IPS DF 4.7 (cell line): ENCODE results near the gene DNAAF5.
"Not testable (repeated sequence)": the region's sequence is repeated elsewhere in the genome, so short reads cannot be mapped to it uniquely, and the experiment has no call there.

Source experiments
- DNase-seq: peaks from one replicate; pipeline ENCODE4 v3.0.0-alpha.2; 2013; ENCODE audit warnings: low spot score; ENCODE audit errors: extremely low read depth

Gene DNAAF5

DNA sequence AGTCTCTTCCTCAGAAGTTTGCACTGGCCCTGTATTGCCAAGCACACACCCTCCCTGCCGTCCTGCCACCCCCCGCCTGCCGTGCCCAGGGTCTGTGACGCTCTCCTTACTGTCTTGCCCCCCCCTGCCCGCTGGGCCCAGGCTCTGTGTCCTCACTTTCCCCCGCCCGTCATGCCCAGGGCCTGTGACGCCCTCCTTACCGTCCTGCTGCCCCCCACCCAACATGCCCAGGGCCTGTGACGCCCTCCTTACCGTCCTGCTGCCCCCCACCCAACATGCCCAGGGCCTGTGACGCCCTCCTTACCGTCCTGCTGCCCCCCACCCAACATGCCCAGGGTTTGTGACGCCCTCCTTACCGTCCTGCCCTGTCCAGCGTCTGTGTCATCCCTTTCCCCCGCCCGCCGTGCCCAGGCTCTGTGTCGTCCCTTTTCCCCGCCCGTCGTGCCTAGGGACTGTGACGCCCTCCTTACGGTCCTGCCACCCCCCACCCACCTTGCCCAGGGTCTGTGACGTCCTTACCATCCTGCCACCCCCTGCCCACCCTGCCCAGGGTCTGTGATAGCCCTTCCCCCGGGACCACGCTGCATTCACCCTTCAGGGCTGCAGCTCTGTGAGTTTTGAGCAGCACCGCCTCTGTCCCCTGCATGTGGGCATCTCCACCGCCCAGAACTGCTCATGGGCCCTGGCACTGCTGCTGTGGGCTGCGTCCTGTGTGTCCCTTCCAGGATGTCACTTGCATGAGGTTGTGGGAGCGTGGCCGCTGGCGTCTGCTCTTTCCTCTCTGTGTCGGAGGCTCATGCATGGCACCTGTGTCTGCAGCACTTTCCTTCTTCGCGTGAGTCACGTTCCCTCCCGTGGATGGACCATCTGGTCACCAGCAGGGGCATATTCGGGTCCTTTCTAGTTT lies 19.9 kb downstream of the DNAAF5 start:
- no peak for DNase-seq

DNA sequence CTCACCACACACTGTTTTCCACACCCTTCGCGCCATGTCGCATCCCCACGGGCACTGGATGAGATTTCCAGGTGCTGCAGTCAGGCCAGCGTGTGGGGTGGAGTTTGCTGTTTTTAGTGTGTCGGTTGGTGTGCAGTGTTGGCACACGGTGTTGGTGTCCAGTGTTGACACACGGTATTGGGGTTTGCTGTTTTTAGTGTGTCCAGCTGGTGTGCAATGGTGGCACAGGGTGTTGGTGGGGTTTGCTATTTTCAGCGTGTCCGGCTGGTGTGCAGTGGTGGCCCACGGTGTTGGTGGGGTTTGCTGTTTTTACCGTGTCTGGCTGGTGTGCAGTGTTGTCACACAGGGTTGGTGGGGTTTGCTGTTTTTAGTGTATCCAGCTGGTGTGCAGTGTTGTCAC lies 20.7 kb downstream of the DNAAF5 start:
- DNase-seq, result no peak

DNA sequence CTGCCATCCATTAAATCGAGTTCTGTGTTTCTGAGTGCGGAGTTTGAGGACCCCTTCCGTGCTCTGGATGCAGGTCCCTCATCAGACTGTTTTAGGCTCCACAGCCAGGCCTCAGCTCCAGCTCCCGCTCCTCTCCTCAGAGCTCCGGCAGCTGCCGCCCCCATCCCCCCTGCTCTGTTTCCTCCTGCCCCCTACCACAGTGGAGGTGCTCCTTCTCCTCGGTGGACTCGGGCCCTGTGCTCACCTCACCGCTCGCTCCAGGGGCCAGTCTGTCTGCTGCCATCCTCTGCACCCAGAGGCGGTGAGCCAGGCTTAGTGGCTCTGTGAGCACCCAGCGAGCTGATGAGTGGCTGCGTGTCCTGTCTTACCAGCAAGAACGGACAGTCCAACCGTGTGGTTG lies 21.9 kb downstream of the DNAAF5 start:
- DNase-seq, result no peak

DNA sequence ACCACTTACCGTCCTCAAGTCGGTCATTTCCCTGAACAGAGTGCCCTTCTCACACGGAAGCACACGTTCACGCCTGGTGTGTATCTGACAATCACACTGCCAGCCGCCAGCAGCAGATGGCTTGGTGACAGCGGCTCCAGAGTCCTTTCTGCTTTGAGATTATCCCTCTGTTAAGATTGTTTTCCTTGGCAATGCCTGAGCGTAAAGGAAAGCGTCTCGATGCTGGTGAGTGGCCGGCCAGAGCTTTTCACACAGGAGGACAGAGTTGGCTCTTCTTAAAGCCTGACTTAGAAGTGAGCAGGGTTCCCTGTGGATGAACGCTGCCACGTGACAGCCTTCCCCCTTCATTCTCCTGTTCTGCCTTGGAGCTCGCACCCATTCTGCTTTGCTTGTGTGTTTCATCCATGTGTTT lies 22.6 kb downstream of the DNAAF5 start:
- DNase-seq, result no peak

DNA sequence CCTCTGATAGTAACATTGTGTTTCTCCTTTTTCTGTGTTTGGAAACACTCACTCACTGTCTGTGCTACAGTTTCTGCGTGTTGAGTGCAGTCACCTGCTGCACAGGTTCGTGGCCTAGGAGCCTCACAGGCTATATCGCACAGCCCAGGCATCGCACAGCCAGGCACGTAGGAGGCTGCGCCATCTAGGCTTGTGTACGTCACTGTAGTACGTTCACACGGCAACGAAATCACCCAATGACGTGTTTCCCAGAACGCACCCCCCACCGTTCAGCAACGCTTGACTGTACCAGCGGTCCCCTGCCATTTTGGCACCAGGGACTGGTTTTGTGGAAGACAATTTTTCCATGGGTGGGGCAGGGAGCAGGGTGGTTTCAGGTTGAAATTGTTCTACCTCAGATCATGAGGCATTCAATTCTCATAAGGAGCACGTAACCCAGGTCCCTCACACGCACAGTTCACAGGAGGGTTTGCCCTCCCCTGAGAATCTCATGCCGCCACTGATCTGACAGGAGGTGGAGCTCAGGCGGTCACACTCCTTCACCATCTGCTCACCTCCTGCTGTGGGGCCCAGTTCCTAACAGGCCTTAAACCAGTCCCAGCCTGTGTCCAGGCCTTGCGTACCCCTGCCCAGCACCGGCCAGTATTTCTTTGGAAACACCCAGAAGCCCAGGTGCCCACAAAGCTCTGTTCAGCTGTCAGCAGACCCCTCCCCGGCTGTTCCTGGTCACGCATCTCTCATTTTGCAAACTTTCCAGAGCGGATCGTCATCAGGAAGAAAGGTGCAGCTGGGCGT lies 23.8 kb downstream of the DNAAF5 start:
- no peak for DNase-seq

DNA sequence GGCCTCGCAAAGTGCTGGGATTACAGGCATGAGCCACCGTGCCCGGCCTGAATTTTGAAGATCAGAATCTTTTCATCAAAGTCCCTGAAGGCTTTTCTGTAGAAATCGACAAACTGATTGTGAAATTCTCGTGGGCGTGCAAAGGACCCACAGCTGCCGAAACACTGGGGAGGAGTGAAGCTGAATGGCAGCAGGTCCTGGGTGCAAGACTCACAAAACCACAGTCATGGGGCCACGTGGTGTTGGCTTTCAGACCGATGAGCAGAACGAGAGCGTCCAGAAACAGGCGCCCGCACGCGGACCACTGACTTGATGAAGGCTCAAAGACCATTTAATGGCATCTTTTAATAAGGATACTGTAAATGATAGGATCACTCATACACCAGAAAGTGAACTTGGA lies 25.3 kb downstream of the DNAAF5 start:
- no peak for DNase-seq

DNA sequence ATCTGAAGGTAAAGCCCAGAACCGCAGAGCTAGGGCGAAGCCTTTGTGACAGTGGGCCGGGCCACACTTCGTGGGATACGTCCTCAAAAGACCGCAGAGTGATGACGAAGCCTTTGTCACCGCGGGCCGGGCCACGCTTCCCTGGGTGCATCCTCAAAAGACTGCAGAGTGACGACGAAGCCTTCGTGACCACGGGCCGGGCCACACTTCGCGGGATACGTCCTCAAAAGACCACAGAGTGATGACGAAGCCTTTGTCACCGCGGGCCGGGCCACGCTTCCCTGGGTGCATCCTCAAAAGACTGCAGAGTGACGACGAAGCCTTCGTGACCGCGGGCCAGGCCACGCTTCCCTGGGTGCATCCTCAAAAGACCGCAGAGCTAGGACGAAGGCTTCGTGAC lies 25.8 kb downstream of the DNAAF5 start:
- DNase-seq, result not testable (repeated sequence)

DNA sequence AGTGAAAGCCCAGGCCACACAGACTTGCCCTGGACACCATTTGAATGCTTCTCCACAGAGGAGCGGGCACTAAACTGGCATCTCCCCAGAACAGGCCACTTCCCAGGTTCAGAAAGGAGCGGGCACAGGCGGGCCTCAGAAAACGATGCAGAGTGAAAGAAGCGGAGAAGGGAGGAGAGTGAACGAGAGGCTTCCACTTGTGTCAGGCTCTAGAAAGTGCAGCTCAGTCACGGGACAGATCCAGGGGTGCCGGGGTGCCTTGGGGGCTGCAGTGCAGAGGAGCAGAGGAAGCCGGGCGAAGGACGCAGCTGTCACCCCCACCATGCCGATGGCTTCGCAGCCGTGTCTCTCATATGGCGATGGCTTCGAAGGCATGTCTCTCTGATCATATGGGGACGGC lies 26.7 kb downstream of the DNAAF5 start:
- no peak for DNase-seq

DNA sequence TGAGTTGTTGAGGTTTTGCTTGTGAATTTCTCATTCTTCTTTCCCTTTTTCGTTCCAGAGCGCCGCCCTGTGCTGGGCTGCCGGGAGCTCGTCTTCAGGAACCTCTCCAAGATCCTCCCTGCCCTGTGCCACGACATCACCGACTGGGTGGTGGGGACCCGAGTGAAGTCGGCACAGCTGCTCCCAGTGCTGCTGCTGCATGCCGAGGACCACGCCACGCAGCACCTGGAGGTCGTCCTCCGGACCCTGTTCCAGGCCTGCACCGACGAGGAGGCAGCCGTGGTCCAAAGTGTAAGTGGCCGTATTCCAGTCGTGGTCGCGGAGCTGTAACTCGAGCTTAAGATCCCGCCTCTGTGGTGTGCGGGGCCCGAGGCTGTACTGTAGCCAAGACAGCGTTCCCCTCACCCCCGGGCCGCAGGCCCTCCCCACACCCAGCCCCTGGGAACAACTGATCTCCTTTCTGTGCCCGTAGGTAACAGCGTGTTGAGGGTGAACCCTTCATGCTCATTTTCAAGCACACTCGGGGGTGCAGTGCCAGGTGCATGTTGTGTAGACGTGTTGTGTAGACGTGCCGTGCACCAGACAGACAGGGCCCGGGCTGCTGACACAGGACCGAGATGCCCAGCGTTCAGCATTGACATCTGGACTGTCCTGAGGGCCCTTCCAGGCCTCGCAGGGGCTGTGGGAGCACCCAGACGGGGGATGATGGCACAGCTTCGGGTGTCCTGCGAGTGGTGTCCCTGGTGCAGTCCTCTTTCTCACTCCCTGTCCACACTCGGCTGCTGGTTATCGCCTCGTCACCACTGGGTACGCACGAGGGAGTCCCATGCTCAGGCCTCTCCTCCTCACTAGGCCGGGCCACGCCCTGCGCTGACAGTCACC lies 28.3 kb downstream of the DNAAF5 start:
- DNase-seq, result no peak

DNA sequence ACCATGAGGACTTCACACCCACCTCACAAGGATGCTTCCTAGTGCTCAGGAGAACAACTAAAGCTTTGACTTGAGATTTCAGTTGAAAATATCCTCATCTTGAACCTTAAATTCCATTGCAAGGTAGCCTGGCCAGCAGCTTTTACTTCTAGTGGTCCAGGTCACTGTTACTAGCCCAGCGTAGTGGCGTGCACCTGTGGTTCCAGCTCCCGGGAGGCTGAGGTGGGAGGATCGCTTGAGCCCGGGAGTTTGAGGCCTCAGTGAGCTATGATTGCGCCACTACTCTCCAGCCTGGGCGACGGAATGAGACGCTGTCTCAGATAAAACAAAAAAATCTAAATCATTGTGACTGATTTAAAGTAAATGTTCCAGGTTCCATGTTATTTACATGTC lies 28.9 kb downstream of the DNAAF5 start:
- DNase-seq, result no peak

DNA sequence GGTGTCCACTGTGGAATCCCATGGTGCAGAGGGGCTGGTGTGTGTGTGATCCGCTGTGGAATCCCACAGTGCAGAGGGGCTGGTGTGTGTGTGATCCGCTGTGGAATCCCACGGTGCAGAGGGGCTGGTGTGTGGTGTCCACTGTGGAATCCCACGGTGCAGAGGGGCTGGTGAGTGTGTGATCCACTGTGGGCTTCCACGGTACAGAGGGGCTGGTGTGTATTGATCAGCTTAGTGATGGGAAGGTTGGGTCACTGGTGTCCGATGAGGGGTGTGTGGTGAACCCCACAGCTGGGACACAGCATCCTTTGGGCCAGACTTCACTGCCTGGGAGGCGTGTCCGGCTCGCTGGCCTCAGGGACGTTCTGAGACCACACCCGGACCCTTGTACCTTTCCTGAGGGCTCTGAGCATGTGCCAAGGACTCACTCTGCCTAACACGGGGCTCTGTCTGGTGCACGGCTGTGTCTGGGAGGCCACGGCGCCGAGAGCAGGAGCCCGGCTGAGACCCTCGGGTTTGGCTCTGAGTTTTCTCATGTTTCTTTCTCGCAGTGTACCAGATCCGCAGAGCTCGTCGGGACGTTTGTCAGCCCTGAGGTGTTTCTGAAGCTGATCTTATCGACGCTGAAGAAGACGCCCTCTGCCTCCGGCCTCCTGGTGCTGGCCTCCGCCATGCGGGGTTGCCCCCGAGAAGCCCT lies 29.9 kb downstream of the DNAAF5 start:
- DNase-seq, result no peak

DNA sequence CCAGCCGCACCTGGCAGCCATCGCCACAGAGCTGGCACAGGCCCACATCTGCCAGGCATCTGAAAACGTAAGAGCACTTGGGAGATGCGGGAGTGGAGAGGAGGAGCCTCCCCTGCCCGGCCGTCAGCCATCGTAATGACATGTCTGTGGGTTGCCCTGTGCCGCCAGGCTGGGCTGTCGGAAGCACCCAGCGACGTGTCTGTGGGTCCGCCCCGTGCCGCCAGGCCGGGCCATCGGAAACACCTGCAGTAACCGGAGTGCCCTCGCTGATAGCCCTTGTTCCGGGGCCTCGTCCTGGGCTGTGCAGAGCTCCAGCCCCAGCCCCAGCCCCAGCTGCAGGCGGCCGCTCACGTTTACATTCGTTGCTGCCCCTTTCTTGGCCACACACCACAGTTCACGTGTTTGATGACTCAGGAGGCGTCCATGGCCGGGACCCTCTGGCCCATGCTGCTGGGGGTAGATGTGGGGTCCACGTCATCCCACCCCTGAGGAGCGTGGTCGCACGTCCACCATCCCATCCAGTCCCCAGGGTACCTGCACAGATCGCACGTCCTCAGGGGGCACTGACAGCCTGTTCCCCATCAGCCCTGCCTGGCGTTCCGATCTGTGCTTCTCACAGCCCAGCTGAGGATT lies 30.5 kb downstream of the DNAAF5 start:
- DNase-seq, result no peak

DNA sequence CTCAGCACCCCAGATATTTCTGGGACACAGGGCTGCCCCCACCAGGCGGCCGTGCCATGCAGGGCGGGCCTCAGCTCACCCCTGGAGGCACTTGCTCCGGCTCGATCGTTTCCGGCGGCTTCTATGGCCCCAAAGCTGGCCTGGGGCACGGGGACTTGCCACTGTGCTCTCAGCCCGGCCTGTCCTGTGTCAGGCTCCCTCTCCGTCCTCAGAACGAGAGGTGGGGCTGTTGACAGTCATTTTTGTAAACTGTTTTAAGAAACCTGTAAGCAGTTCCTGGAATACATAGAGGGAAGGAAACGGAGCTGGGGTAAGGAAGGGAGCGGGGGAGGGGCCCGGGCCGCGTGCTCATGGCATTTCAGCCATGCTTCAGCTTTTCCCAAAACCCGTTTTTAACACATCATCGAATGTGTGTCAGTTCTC lies 31.3 kb downstream of the DNAAF5 start:
- DNase-seq, result no peak

DNA sequence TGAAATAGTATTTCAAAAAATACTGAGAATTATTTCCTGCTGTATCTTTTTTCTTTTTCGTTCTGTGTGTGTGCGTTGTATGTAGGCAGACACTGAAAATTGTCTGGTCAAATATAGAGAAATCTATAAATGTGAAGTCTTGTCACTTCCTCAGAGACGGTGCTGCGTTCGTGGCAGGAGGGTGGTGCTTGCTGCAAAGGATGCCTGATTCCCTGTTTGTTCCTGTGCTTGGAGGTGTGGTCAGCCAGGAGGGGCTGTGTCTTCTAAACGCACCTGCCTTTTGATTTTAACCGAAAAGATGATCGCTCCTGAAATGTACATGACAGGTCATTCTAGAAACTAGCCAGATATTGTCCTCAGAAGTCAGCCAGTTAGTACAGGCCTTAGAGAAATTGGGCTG lies 33.1 kb downstream of the DNAAF5 start:
- DNase-seq, result no peak

DNA sequence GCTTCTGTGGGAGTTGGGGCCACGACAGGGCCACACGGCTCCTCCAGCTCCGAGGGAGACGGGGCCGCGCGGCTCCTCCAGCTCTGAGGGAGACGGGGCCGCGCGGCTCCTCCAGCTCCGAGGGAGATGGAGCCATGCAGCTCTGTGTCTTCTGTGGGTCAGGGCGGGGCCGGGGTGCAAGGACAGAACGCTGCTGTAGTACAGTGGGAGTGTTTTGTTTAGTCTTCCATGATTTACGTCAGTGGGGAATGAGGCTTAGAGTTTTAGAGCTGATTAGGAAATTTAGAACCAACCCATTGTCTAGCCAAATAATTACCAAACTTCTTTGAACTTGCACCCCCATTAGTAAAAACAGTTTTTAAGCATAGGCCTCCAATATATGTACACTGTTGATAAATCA lies 33.5 kb downstream of the DNAAF5 start:
- DNase-seq, result no peak

DNA sequence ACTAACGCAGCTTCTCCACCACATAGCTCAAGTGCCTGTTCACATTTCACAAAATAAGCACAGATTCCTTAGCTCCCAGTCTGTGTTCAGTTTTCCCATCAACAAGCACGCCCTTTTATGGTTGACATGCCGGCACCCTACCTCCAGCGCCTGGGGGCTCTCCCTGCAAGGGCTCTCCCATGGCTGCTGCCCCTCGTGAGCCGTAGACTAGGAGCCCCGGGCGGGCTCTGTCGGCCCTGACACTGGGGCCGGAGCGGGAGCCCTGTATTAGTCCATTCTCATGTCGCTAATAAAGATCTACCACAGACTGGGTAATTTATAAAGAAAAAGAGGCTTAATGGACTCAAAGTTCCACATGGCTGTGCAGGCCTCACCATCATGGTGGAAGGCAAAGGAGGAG lies 34.6 kb downstream of the DNAAF5 start:
- DNase-seq, result no peak

DNA sequence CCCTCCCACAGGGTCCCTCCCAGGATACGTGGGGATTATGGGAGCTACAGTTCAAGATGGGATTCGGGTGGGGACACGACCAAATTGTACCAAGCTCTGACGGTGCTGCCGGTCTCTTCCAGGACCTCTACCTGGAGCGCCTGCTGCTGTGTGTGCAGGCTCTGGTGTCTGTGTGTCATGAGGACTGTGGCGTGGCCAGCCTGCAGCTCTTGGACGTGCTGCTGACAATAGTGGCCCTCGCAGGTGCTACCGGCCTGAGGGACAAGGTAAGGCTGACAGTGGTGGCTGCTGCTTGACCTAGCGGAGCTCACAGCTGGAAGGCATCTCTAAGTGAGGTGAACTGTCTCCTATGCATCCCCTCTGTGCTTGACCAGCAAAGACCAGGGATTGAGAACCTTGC lies 35.1 kb downstream of the DNAAF5 start:
- no peak for DNase-seq

DNA sequence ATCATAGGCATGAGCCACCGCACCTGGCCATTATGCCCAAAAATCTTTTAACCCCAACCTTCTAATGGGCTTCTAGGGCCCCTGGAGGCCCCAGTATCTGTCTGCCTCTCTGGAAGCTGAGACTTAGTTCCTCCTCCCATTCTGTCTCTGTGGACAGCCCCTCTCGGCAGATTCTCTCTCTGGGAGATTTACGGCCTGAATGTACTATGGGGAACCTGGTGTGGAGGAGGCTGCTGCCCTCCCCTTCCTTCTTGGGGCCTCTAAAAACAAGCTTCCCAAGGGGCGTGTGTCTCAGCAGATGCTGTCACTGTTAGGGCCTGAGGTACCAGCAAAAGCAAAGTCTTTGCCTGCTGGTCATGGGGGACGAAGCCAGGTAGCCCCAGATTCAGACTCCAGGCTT lies 36.4 kb downstream of the DNAAF5 start:
- DNase-seq, result no peak

DNA sequence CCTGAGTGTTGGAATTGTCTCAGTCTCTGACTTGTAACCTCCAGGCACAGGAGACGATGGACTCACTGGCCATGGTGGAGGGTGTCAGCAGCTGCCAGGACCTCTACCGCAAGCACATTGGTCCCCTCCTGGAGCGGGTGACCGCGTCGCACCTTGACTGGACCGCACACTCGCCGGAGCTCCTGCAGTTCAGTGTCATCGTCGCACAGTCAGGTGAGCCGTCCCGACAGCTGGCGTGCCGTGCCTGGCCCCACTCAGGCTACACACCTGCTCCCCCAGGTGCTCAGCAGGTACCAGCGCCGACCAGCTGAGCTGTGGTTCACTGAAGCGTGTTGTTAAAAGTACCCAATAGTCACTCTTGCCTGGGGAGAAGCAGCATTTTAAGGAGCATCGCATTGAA lies 37.3 kb downstream of the DNAAF5 start:
- no peak for DNase-seq

DNA sequence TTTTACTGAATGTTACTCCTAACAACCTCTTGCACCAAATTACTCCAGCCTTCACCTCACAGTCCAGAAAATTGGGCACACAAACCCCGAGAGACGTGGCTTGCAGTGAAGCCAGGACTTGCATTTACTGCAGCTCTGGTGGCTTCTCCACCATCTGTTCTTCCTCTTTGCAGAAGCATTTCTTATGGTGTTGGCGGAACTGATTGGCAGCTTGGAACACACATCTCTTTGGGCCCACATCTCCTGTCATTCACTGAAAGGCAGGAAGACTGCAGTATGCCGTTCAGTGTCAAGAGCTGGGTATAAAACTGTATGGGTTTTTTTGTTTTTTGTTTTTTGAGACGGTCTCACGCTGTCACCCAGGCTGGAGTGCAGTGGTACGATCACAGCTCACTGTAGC lies 38.9 kb downstream of the DNAAF5 start:
- DNase-seq, result no peak

DNA sequence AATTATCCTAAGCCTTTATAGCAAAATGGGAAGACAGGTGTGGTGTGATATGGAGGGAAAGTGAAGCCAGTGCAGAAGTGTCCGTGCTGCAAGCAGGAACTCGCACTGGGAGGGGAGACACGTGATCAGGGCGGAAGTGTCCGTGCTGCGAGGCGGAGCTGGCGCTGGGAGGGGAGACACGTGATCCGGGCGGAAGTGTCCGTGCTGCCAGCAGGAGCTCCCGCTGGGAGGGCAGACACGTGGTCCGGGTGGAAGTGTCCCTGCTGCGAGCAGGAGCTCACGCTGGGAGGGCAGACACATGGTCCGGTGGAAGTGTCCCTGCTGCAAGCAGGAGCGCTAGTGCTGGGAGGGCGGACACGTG lies 41.1 kb downstream of the DNAAF5 start:
- DNase-seq, result no peak
